Measurements from ENCODE around the gene TAF12. TPM values are rescaled to one million over a fixed set of nuclear protein-coding genes. Genes with fewer than 3 reads are reported as not detected.
"Not testable (repeated sequence)": the region's sequence is repeated elsewhere in the genome, so short reads cannot be mapped to it uniquely, and the experiment has no call there.

The TAF12 gene
- 10 to 100 TPM in 11 of 12 donors, not detected in 1; 26.8 to 39.9 (median 30.2) TPM for polyA plus RNA-seq (ENCODE audit: insufficient read length in 12 of 12)
- long read RNA-seq, donor 1, transcript TAF12-202 (6 exons, 1,334 nt), result major isoform, 11 of 18 reads
- long read RNA-seq, donor 1, partial matches to known transcripts, result 7 of 18 reads
- long read RNA-seq, donor 1, other reads (novel, unspliced or antisense), result 0 of 18 reads
- long read RNA-seq, donor 2, transcript TAF12-202 (6 exons, 1,334 nt), result major isoform, 10 of 38 reads
- long read RNA-seq, donor 2, partial matches to known transcripts, result 17 of 38 reads
- long read RNA-seq, donor 2, other reads (novel, unspliced or antisense), result 11 of 38 reads
- long read RNA-seq, donor 3, partial matches to known transcripts, result 0 of 2 reads
- long read RNA-seq, donor 3, other reads (novel, unspliced or antisense), result 0 of 2 reads
- long read RNA-seq, donor 4, partial matches to known transcripts, result 0 of 4 reads
- long read RNA-seq, donor 4, other reads (novel, unspliced or antisense), result 0 of 4 reads
- long read RNA-seq, donor 5, transcript TAF12-202 (6 exons, 1,334 nt), result major isoform, 12 of 24 reads
- long read RNA-seq, donor 5, partial matches to known transcripts, result 7 of 24 reads
- long read RNA-seq, donor 5, other reads (novel, unspliced or antisense), result 5 of 24 reads
- long read RNA-seq, donor 6, partial matches to known transcripts, result 0 of 3 reads
- long read RNA-seq, donor 6, other reads (novel, unspliced or antisense), result 0 of 3 reads
- long read RNA-seq, donor 7, transcript TAF12-202 (6 exons, 1,334 nt), result major isoform, 5 of 5 reads
- long read RNA-seq, donor 7, partial matches to known transcripts, result 0 of 5 reads
- long read RNA-seq, donor 7, other reads (novel, unspliced or antisense), result 0 of 5 reads
- long read RNA-seq, donor 8, transcript TAF12-202 (6 exons, 1,334 nt), result major isoform, 10 of 18 reads
- long read RNA-seq, donor 8, partial matches to known transcripts, result 8 of 18 reads
- long read RNA-seq, donor 8, other reads (novel, unspliced or antisense), result 0 of 18 reads
- long read RNA-seq, donor 9, transcript TAF12-202 (6 exons, 1,334 nt), result major isoform, 6 of 6 reads
- long read RNA-seq, donor 9, partial matches to known transcripts, result 0 of 6 reads
- long read RNA-seq, donor 9, other reads (novel, unspliced or antisense), result 0 of 6 reads
- long read RNA-seq, donor 10, transcript TAF12-202 (6 exons, 1,334 nt), result major isoform, 6 of 6 reads
- long read RNA-seq, donor 10, partial matches to known transcripts, result 0 of 6 reads
- long read RNA-seq, donor 10, other reads (novel, unspliced or antisense), result 0 of 6 reads
- long read RNA-seq, donor 11, transcript TAF12-202 (6 exons, 1,334 nt), result major isoform, 14 of 19 reads
- long read RNA-seq, donor 11, partial matches to known transcripts, result 0 of 19 reads
- long read RNA-seq, donor 11, other reads (novel, unspliced or antisense), result 5 of 19 reads

GRCh38 chr1:28642847-28643635, at the start of gene TAF12:
Gene TAF12 (minus strand): TSS chr1:28643067. CDS start chr1:28622081, 20,986 bp downstream.
- DNase-seq, result peak; percentile 96

GRCh38 chr1:28691627-28692026, 48.8 kb upstream of the TAF12 start:
- DNase-seq, result not testable (repeated sequence)

- no peak for DNase-seq
Observed at GRCh38 chr1:28684937-28685336, 42.1 kb upstream of the TAF12 start.

- DNase-seq, result no peak
Observed at GRCh38 chr1:28682840-28683239, 40.0 kb upstream of the TAF12 start.

- no peak for DNase-seq
Observed at GRCh38 chr1:28680151-28680550, 37.3 kb upstream of the TAF12 start.

GRCh38 chr1:28675924-28676257, 33.0 kb upstream of the TAF12 start:
- no peak for DNase-seq

GRCh38 chr1:28672971-28673370, 30.1 kb upstream of the TAF12 start:
- DNase-seq, result not testable (repeated sequence)

GRCh38 chr1:28671254-28671780, 28.4 kb upstream of the TAF12 start:
- DNase-seq, result no peak

GRCh38 chr1:28668956-28669723, 26.3 kb upstream of the TAF12 start:
- DNase-seq, result peak; percentile 65

- DNase-seq, result peak; percentile 86
Observed at GRCh38 chr1:28668191-28668955, 25.5 kb upstream of the TAF12 start, which contains the start of gene GMEB1. Gene GMEB1 (plus strand): TSS chr1:28668784. CDS start chr1:28683613, 14,829 bp downstream.

- DNase-seq, result no peak
Observed at GRCh38 chr1:28666806-28667205, 23.9 kb upstream of the TAF12 start.

- no peak for DNase-seq
Observed at GRCh38 chr1:28663871-28664470, 21.1 kb upstream of the TAF12 start.

- DNase-seq, result no peak
Observed at GRCh38 chr1:28656335-28656734, 13.5 kb upstream of the TAF12 start.

- DNase-seq, result not testable (repeated sequence)
Observed at GRCh38 chr1:28655448-28656311, 12.8 kb upstream of the TAF12 start.

GRCh38 chr1:28653870-28654269, 11.0 kb upstream of the TAF12 start:
- DNase-seq, result not testable (repeated sequence)

GRCh38 chr1:28653063-28653462, 10.2 kb upstream of the TAF12 start:
- DNase-seq, result not testable (repeated sequence)
